NOMO-1 treated with DMSO at 0.1 percent for 48 hours (cell line): ENCODE data around the gene SPDYE18.
"Not testable (repeated sequence)": the region's sequence is repeated elsewhere in the genome, so short reads cannot be mapped to it uniquely, and the experiment has no call there.

ENCODE experiments used
- DNase-seq: peaks from one replicate; lab custom pipeline; 2025; ENCODE audit not compliant: unreplicated experiment; lab: John Stamatoyannopoulos, UW

Gene SPDYE18

GRCh38 chr7:77062557-77062956 is at the start of gene SPDYE18:
SPDYE18 (minus strand) TSS chr7:77062558; CDS start chr7:77060512, 2,046 bp downstream.
- DNase-seq, result not testable (repeated sequence)

- DNase-seq, result not testable (repeated sequence)
Observed at GRCh38 chr7:77108362-77108761, 46.0 kb upstream of the SPDYE18 start.

- DNase-seq, result not testable (repeated sequence)
Observed at GRCh38 chr7:77107659-77108058, 45.3 kb upstream of the SPDYE18 start.

- DNase-seq, result not testable (repeated sequence)
Observed at GRCh38 chr7:77105904-77106303, 43.5 kb upstream of the SPDYE18 start.

GRCh38 chr7:77102671-77103070 is 40.3 kb upstream of the SPDYE18 start:
- not testable (repeated sequence) for DNase-seq

DNA sequence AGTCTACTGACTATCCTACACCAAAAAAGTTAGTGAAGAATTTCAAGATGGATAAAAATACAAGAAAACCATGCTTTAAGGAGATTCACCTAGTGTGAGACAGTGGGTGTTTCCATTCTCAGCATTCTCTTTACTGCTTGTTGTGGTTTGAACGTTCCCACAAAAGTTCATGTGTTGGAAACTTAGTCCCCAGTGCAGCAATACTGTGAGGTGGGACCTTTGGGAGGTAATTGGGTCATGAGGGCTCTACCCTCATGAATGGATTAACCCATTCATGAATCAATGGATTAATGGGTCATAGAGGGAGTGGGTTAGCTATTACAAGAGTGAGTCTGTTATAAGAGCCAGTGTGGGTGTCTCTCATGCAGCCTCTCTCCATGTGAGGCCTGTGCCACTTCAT is 38.8 kb upstream of the SPDYE18 start:
- DNase-seq, result not testable (repeated sequence)

DNA sequence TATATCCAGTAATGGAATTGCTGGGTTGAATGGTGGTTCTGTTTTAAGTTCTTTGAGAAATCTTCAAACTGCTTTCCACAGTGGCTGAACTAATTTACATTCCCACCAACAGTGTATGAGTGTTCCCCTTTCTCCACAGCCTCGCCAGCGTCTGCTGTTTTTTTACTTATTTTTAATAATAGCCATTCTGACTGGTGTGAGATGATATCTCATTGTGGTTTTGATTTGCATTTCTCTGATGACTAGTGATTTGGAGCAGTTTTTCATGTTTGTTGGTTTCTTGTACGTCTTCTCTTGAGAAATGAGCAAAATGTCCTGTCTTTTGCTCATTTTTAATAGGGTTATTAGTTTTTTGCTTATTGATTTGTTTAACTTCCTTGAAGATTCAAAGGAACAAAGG is 38.1 kb upstream of the SPDYE18 start:
- not testable (repeated sequence) for DNase-seq

DNA sequence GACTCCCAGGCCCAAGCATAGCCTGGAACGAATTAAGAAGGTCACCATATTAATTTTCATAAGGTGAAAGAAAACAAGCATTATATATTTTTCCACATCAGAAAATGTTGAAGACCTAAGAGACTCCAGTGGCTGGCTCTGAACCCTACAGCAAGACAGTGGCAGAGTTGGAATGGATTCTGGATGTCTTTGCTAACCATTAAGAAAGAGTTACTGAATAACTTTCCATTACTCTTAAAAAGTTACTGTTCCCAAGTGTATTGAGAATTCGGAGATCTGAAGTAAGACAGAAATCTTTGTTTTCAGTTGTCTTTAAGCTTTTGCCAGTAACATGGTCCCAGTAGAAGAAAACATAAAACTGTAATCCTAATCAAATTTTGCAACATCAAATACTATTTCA is 29.9 kb upstream of the SPDYE18 start:
- not testable (repeated sequence) for DNase-seq

- not testable (repeated sequence) for DNase-seq
Observed at GRCh38 chr7:77082192-77082591, 19.8 kb upstream of the SPDYE18 start.

- DNase-seq, result not testable (repeated sequence)
Observed at GRCh38 chr7:77080236-77080635, 17.9 kb upstream of the SPDYE18 start.

- DNase-seq, result not testable (repeated sequence)
Observed at GRCh38 chr7:77079624-77080023, 17.3 kb upstream of the SPDYE18 start.

DNA sequence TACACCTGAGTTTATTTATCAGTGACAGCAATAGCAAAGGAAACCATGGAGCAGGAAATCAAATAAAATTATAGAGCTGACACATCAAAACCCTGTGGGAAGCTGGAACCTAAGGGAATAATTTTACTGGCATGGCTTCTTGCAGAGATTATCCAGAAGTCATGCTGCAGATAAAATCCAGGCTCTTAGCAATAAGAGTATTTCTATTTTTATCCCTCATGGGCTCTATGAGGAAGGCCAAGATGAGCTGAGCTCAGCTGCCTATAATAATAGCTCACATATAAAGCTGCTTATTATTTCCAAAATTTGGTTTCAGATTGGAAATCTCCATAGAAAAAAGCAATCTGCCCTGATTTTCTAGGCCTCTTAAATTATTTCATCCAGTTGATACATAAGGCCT is 16.8 kb upstream of the SPDYE18 start:
- not testable (repeated sequence) for DNase-seq

DNA sequence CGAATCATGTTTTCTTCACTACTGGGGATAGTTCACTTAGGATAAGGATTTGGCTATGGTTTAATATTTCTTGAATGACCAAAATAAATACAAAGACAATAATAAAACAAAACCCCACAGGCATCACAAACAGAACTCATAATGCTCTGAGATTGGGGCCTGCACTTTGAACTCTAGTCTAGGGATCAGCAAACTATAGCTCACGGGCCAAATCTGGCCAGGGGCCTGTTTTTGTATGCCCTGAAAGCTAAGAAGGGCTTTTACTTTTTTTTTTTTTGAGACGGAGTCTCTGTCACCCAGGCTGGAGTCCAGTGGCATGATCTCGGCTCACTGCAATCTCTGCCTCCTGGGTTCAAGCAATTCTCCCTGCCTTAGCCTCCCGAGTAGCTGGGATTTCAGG is 14.7 kb upstream of the SPDYE18 start:
- DNase-seq, result not testable (repeated sequence)

GRCh38 chr7:77074786-77075396 is 12.5 kb upstream of the SPDYE18 start:
- not testable (repeated sequence) for DNase-seq

- not testable (repeated sequence) for DNase-seq
Observed at GRCh38 chr7:77071108-77071507, 8.8 kb upstream of the SPDYE18 start.

DNA sequence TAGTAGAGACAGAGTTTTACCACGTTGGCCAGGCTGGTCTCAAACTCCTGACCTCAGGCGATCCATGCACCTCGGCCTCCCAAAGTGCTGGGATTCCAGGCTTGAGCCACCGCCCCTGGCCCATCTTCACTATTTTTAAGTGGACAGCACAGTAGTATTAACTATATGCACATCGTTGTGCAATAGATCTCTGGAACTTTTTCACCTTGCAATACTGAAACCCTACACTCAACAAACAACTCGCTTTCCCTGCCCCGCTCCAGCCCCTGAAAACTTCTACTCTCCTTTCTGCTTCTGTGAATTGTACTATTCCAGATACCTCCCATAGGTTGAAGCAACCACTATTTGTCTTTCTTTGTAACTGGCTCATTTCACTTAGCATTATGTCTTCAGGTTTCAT is 3.5 kb upstream of the SPDYE18 start:
- DNase-seq, result not testable (repeated sequence)

GRCh38 chr7:77063732-77064131 is 1.4 kb upstream of the SPDYE18 start:
- not testable (repeated sequence) for DNase-seq

- not testable (repeated sequence) for DNase-seq
Observed at GRCh38 chr7:77032261-77032660, 30.1 kb downstream of the SPDYE18 start, which contains the start of gene SPDYE17. SPDYE17 (minus strand) TSS chr7:77032361; CDS start chr7:77030570, 1,791 bp downstream.

DNA sequence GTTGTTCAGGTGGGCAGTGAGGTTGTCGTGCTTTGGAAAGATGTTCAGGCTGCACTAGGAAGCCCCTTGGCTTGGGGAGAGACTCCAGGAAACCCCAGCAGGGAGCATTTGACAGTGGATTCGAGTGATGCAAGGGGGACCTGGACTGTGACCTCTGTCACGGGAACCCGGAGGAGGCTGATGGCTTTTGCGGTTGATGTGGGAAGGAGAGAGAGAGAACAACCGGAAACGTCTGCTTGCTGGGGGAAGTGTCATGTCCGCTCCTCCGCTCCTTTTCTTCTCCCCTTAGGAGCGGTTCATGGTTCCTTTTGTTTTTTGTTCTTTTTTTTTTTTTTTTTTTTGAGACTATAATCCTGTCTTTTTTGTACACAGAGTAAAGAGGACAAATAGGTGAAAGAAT is 36.0 kb downstream of the SPDYE18 start:
- not testable (repeated sequence) for DNase-seq

DNA sequence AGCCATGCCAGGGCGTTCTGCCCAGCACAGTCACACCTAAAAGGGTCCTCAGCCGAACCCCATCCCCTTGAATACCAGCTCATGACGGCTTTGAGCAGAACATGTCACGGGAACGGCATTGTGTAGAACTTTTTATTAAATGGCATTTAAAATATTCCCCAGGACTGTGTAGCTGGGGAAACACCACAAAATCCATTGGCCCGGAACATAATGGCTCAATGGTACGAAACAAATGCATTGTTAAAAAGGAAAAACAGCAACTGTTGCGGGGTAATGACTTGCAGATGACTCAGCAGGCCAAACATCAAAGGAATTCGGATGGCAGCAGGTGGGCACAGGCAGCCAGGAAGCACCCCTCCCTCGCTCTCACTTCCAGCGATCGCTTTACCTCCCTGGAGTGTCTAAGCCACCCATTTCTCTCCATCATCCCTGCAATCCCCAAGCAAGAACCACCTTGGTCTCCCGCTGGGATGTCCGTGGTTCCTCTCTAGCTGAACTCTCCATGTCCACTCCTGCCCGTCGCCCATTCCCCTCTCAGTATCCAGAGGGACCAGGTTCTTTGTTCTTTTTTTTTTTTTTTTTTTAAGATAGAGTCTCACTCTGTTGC is 52.2 kb downstream of the SPDYE18 start:
- DNase-seq, result not testable (repeated sequence)

DNA sequence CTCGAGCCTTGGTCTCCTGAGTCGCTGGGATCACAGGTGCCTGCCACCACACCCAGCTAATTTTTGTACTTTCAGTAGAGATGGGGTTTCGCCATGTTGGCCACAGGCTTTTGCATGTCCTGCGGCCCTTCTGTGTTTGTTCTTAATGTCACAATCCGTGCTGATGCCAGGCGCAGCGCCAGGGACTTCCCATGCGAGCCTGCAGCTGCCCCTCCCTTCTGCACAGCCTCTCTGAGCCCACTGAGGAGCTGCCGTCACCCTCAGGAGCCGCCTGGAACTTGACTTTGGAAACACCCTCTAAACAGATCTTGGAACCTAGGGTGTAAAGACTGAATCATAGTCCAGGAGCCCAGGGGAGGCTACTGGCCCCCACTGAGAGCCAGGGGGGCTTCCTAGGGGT is 54.4 kb downstream of the SPDYE18 start:
- DNase-seq, result not testable (repeated sequence)
